LHCN-M2 (cell line): ENCODE data around the gene KIRREL3. TPM values are rescaled to one million over a fixed set of nuclear protein-coding genes. Genes with fewer than 3 reads are reported as not detected.

Experiments used
- DNase-seq: peaks from one replicate; pipeline ENCODE4 v3.0.0-alpha.2; 2012; ENCODE audit warnings: low read depth
- total RNA-seq: library from RNA; depleted of rRNA; stranded (reverse); fragments of >200 nt; gene quantifications from 2 replicates; pipeline ENCODE4 v1.2.3, GENCODE V29; 2014

The KIRREL3 gene
- total RNA-seq, 1 experiment from 2014 or later, result 2.1 TPM

DNA sequence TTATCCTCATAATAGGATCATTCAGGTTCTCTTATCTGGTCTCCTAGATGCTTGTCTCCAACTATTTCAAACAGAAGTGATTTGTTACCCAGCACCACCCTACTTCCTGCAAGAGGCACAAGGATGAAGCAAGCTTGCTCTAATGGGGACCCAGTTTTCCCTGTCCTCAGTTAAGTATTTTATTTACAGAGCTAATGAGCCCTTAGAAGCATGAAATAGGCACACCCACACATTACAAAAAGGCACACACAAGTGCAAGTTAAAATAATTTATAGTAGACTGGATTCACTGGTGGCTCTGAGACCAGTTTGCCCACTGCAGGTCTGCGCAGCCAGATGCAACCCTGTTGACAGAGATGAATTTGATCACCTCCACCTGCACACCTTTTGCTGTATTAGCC, 167.5 kb downstream of the KIRREL3 start:
- no peak for DNase-seq

DNA sequence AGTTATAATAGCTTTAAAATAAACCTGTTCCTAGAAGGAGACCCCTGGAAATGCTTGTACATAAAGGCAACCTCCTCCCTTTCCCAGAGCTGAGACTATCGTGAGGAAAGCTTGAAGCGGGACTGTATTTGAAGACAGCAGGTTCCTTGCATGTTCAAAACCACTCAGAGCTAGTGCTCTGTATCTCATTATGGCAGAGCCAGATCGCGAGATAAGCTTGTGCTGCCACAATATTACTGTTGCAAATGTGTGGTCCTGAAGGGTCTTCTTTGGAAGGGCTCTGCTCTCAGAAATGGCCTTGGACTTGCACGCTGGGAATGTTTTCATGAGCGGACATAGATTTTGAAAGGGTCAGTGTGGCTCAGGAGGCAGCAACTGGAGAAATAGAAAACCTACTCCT, 168.2 kb downstream of the KIRREL3 start:
- DNase-seq, result no peak

DNA sequence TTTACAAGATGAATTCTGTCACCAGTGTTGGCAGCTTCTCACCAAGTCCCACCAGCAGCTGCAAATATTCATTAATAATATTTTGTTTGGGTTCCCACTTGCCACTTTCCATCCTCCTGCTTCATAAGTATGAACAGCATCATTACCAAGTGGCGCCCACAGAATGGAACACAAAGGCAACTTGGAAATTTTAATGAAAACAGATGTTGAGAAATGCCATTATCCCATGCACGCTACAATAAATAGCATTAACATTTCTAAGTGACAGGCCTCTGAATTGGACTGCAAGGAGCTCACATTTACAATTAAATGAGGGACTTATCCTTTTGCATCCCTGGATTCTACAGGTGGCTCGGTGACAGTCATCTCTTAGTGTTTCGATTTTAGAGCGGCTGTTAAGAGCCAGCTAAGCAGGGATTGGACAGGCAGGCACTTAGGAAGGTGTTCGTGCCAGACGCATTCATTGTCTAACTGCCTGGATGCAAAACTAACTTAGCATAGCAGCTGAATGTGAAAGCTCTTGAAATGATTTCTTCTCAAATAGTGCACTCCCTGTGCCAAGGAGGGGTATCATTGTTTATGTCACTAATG, 170.3 kb downstream of the KIRREL3 start:
- no peak for DNase-seq

DNA sequence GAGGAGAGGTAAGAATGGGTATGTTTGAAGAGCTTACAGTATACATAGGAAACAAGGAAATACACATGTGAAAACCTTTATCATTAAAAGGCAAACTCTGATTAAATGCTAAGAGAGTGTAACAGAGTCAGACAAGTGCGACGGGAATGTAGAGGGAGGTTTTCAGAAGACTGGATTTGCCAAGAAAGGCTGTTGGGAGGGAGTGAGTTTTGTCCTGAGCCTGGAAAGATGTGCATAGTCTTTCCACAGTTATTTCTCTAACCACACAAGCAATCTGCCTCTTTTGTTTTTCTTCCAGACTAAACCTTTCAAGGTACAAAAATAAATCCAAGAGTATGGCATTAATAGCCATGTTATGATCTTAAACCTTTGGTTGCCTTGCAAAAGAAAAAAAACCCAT, 170.9 kb downstream of the KIRREL3 start:
- no peak for DNase-seq

DNA sequence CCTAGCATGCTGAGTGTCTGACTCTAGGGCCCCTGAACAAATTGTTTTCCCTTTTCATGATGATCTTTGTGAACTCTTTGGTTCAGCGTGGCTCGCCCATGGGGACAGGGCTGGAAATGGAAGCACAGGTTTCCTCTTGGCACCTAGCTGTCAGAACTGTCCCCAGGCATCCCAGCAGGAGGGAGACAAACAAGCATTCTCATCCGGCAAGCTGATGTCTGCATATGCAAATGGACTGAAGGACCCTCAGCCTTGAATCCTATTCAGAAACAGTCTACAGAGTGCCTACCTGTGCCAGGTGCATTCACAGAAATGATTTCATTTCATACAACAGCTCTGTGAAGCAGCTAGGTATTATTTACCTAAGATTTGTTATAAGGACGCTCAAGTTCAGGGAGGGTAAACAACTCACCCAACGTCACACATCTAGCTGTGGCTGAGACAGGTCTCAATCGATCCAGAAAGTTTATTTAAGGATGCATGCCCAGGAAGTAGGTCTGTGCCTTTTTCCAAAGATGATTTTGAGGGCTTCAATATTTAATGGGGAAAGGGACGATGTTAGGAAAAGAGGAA, 176.4 kb downstream of the KIRREL3 start:
- no peak for DNase-seq

DNA sequence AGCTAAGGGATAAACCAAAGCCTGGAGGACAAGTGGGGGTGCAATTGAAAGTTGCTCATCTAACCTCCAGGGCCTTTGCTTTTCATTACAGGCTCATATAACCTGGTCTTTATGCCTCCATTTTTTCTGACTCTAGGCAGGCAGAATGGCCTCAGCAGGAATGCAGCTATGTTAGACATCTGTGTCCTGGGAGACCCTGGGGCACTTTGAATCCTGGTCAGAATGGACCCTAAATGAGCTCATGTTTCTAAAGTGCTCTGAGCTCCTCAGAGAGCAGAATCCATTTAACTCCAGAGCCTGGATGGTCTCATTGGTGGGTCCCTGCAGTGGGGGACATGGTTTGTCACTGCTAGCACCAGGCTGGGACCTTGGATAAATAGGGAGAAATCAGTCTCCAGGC, 177.3 kb downstream of the KIRREL3 start:
- no peak for DNase-seq

DNA sequence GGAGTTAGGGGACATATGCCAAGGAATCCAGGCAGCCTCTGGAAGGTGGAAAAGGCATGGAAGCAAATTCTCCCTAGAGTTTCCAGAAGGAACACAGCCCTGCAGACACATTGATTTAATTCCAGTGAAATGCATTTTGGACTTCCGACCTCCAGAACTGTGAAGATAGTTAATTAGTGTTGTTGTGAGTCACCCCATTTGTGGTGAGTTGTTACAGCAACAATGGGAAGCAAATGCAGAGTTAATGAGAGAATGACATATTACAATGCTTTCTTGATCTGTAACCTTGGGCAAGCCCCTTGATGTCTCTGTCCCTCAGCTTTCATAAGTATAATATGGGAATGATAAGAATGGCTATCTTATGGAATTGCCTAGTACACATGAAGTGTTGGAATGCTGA, 178.7 kb downstream of the KIRREL3 start:
- DNase-seq, result no peak

DNA sequence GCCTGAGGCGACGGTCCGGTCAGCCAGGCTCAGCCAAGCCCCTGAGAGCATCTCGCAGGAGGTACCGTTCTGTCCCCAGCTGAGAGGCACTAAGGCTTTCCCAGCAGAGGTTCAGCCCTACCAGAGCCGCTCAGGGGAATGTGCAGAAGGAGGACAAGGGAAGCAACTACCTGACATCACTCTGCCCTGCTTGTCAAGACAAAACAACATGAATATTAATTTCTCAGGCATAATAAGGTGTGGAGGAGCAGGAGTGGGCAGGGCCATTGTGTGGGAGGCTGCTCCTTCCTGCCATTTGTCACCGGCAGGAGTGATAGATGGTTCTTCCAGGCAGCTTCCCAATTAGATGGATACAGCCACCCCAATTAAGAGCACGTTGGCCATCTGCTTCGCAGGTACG, 181.4 kb downstream of the KIRREL3 start:
- no peak for DNase-seq

DNA sequence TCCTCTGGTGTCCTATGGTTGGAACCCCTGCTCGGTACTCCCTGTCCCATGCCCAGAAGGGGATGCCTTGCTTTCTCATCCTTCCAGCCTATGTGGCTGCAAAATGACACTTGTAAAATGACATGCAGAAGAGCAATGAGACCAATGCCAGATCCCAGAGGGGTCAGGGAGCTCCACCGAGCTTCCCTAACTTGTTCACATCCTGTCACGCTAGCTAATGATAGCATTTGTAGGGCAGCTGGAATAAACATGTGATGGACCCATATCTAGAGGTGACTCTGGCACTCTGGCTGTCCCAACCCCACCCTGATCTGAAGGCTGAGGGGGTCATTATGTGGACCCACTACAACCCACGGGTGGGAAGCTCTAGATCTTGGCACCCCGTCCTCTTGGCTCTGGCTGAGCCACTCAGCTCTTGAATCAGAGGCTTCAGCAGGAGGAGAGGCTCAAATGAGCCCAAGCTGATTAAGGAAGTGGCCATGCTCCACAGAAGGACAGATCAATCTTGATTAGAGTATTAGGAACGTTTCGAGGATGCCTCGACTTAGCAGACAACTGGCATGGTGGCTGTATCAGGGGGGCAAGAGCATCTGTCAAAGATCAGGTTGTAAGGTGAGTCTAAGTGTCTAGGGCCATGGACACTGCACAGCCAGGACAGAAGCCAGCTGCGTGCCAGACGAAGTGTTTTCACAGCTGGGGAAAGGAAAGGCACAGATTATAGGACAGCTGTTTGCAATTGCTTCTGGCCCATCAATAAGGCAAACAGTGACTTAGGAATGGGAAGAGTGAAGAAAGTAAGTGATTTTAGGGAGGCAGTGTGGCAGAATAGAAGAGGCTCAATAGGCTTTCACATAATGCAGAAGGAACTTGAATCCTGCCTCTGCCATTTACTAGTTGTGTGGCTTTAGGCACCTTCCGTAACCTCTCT, 182.8 kb downstream of the KIRREL3 start:
- no peak for DNase-seq

DNA sequence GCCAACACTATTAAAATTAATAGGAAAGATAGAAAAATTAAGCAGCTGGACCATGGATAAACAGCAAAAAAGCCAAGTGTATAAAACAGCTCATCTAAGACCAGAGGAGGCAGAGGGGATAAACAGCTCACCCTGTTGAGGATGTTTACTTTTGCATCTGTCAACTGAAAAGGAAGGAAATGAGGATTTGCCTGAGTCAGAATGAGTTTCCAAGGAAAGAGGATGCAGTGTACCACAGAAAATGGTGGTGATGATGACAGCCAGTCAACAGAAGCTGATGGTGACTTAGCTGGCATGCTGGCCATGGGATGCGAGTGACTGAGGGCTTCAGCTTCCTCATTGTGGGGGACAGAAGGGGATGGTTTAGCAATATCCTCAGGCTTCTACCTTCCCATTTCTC, 183.5 kb downstream of the KIRREL3 start:
- DNase-seq, result peak; percentile 62

DNA sequence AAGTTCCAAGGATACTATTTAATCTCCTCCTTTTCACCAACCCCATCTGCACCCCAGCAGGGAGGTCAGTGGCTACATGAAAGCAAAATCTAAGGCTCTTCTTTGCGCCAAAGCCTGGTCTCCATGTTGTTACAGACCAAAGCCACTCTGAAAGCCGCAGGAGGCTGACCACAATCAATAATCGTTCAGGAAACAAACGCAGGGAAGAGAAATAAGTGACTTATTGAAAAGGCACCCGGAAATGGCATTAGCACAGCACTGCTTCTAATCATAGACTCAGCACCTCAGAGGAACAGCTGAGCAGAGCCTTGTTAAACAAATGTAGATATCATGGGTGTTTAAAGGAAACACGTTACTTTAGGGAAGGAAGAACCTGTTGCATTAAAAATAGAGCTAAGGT, 183.9 kb downstream of the KIRREL3 start:
- DNase-seq, result peak; percentile 12

DNA sequence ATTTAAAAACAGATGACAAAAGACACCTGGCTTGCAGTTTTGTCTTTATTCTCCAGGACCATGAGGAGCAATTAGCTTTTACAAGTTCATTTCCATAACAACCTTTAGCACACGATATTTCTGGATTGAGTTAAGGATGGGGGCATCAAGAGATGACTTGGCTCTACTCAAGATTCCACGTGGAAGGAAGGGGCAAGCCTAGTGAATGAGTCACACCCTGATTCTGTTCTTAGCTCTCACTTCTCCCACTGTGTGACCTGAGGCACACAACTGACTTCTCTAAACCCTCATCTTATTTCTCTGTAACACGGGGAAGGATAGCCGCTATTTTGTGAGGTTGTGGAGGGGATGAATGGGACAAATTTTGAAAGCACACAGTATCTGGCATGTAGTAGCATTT, 185.5 kb downstream of the KIRREL3 start:
- peak; percentile 28 for DNase-seq

DNA sequence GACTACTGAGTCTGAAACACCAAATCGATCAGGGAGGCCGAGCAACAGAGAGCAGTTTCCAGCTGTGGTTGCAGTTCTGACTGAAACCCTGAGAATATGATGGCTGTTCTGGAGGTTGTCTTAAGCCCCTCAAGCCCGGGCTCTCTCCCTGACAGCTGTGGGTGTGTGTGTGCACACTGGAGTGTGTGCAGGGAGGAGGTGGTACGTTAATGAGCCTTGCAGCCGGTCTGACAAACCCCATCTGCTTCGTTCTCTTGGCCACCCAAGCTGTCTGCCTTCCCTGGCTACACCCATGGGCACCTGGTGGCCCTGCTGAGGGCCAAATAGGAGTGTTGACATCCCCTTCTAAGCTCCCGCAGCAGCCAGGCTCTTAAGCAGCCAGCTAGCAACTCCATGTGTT, 189.8 kb downstream of the KIRREL3 start:
- no peak for DNase-seq

DNA sequence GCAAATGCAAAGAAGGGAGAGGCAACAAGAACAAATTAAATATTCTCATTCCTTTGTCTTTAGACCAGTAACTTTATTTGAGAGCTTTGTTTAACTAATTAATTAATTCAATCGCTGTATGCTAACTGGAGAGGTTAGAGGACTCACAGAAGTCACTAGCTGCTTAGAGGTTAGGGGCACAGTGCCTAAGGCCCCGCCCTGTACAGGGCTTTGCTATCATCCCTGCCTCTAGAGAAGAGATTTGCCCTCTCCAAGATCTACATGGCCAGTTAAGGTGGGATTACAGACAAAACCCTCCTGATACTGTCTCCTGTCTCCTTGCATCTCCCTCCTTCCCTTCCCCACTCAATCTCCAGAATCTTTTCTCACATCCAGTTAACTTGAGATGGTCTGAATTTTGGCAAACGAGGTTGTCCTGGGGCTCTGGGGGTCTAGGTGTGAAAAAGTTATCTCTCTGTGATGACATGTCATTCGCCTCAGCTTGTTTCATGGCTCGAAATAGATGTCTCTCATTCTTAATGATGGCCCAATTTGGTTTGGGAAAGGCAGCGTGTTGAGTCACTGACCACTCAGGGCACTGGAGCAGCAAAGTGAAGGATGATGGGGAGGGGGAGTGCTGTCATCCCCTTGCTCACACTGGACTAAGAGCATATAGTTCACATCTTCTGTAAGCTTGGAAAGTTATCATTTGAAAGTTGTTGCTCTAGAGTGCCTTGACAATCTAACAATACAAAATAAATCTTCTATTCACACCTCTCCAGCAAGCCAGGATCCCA, 190.9 kb downstream of the KIRREL3 start:
- no peak for DNase-seq

DNA sequence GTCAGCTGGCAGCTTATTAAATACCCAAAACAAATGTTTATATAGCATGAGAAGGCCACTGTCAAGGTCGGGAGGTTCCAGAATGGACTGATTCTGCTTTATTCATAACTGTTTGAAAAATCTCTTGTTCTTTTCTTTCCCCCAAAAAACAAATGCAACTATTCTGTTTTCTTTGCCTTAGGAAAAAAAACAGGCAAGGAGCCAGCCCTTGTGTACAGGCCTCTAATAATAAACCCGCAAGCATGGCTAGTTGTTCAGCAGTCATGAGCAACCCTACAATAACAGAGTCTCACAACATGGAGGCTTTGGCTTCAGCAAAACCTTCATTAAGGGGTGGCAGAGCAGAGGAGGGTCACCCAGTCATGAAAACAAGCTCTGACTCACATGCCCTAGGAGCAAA, 191.7 kb downstream of the KIRREL3 start:
- DNase-seq, result no peak

DNA sequence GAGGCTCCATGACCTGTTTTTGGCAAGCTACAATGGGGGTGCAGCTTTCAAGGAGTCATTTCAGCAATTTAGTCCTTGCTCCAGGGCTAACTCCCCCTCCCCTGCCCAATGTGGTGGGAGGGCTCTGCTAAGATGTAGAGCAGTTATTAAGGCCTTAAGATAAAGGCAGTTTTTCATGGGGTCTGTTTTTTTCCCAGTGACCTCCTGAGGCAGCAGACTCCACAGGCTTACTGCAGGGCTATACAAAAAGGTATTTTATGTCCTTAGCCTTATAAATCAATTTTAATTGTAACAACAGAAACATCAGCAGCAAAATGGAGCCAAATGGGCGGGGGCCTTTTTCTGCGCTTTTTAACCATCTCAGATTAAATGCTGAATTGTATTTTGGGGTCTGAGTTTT, 192.3 kb downstream of the KIRREL3 start:
- no peak for DNase-seq

DNA sequence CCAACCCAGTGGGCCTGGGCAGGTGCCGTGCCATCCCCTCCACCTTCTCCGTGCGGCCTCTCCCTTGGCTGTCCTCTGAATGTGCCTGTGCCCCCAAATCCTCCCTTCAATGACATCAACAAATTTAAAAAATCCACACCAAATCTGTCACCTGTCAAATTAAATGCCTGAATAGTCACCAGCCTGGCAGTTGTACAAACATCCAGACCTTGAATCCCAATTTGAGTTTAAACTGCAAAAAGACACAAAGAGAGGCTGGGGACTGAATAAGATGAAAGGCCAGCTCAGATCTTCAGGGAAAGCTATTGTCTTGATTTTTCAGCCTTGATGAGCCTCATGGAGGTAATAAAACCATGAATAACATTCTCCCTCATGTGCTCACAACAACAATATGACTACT, 194.7 kb downstream of the KIRREL3 start:
- DNase-seq, result no peak

DNA sequence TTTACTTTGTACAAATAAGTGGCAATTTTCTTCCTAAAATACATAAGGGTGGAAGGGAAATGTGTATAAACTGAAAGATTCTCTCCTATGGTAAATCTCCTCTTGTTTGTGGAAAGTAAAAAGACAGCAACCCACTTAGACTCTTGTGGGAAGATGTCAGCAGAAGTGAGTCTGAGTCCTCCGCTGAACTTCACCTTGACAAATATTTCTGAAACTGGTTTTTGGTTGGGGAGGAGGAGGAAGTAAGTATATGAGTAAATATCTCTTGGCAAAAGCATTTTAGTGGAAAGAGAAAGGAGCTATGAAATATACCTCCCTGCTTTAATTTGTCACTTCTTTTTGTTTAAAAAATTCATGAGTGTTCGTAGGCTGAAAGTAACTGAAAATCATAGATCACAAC, 196.2 kb downstream of the KIRREL3 start:
- no peak for DNase-seq

DNA sequence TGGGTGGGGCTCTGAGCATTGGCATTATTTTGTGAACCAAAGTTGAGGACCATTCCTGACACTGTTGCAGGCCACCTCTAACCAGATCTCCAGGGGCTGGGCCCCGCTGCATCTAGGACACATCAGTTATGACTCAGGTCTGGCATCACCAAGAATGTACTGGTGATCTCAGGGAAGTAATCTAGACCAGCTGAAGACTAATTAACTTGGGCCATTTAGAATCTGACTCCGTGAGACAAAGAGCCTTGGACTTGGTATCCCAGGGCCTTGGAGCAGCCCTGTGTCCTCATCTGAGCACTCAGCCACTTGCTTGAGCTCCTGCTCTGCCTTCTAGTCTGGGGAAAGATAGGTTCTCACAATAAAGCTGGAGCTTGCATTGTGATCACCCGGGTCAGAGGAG, 200.6 kb downstream of the KIRREL3 start:
- DNase-seq, result peak; percentile 14

DNA sequence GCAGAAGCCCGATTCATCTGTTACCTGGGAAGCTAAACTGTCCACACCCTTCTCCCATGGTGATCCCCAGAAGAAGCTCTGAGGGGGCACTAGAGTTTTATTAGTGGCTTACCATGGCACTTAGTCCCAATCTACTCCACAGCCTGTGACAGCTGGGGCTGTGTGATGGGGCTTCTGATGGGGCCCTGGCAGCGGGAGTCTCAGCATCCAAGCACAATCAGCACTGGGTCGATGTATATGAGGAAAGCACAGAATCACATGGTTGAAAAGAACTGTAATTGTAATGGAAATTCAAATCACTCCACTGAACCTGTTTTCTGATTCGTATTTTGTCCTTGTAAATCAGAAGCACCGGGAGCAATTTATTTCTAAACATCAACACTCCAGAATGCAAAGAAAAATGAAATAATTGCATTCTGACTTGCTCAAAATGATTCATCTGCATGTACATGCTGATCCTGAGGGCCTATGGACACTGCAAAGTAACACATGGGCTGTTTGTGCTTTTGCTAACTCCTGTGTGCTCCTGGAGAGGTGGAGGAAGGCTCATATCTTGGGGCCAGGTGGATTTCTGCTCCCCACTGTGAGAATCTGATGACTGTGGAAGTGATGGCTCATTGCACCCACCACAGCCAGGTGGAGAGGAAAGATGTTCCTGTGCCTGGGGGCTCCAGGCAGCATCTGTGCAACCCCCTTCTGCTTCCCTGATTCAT, 203.0 kb downstream of the KIRREL3 start:
- DNase-seq, result no peak

DNA sequence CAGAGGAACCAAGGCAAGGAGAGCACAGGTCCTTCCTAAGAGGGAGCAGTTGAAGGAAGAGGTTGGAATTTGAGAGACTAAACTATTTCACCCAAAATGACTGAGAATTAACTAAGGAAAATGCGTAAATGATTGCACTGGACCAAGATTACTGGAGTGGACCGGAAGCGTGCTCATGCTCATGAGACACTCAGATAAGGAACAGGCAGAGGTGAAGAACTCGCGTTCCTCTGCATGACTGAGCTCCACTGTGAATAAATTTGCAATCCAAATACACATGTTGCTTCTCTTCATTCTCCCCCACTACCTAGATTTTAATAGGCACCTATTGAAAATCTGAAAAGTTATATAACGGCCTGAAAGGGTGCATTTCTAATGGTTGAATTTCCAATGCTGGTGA, 207.0 kb downstream of the KIRREL3 start:
- no peak for DNase-seq
